ENCODE results near the gene LRRC25.

LRRC25 gene

GRCh38 chr19:18397242-18398202, at the start of gene LRRC25:
Gene LRRC25, minus strand, starts transcription at chr19:18397622. Its CDS starts 659 bp downstream, at chr19:18396963.
- DNase-seq (ENCODE audit: low read depth) = no peak

GRCh38 chr19:18446811-18447359, 49.5 kb upstream of the LRRC25 start:
- no peak for DNase-seq (ENCODE audit: low read depth)

- DNase-seq (ENCODE audit: low read depth) = no peak
Observed at GRCh38 chr19:18446145-18446810, 48.9 kb upstream of the LRRC25 start.

- DNase-seq (ENCODE audit: low read depth) = no peak
Observed at GRCh38 chr19:18445262-18445948, 48.0 kb upstream of the LRRC25 start.

GRCh38 chr19:18444513-18444912, 47.1 kb upstream of the LRRC25 start:
- no peak for DNase-seq (ENCODE audit: low read depth)

- no peak for DNase-seq (ENCODE audit: low read depth)
Observed at GRCh38 chr19:18443831-18444230, 46.4 kb upstream of the LRRC25 start.

GRCh38 chr19:18443406-18443805, 46.0 kb upstream of the LRRC25 start:
- DNase-seq (ENCODE audit: low read depth) = no peak

- no peak for DNase-seq (ENCODE audit: low read depth)
Observed at GRCh38 chr19:18442941-18443340, 45.5 kb upstream of the LRRC25 start.

- no peak for DNase-seq (ENCODE audit: low read depth)
Observed at GRCh38 chr19:18441804-18442788, 44.7 kb upstream of the LRRC25 start.

GRCh38 chr19:18440936-18441803, 43.7 kb upstream of the LRRC25 start:
- no peak for DNase-seq (ENCODE audit: low read depth)

GRCh38 chr19:18440415-18440877, 43.0 kb upstream of the LRRC25 start:
- no peak for DNase-seq (ENCODE audit: low read depth)

- DNase-seq (ENCODE audit: low read depth) = no peak
Observed at GRCh38 chr19:18439910-18440237, 42.5 kb upstream of the LRRC25 start.

- DNase-seq (ENCODE audit: low read depth) = peak; percentile 34
Observed at GRCh38 chr19:18439025-18439909, 41.8 kb upstream of the LRRC25 start.

GRCh38 chr19:18438331-18439024, 41.1 kb upstream of the LRRC25 start:
- DNase-seq (ENCODE audit: low read depth) = no peak

- DNase-seq (ENCODE audit: low read depth) = no peak
Observed at GRCh38 chr19:18437491-18438330, 40.3 kb upstream of the LRRC25 start, which contains the start of gene ISYNA1. Gene ISYNA1, minus strand, starts transcription at chr19:18438133. Its CDS starts 154 bp downstream, at chr19:18437979.

GRCh38 chr19:18436671-18437490, 39.5 kb upstream of the LRRC25 start:
- DNase-seq (ENCODE audit: low read depth) = no peak
